ENCODE data around the gene SLC9A3.

DNA sequence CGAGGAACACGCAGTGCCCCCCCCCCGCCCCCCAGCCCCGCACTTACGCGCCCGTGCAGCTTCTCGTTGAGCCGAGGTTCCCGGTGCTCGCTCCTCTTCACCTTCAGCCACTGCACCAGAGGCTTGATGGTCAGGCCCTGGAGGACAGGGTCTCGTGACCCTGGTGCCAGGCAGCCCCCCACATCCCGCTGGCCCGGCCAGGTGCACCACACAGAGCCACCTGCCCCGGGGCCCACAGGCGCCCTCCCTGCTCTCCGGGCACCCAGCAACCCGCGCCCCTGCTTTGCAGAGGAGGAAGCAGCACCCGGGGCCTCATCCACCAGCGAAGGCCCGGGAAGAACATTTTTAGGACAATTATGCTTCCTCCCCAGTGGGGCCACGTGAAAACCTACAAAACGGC lies 42.2 kb downstream of the SLC9A3 start:
- TF ChIP-seq, protein P1, sequence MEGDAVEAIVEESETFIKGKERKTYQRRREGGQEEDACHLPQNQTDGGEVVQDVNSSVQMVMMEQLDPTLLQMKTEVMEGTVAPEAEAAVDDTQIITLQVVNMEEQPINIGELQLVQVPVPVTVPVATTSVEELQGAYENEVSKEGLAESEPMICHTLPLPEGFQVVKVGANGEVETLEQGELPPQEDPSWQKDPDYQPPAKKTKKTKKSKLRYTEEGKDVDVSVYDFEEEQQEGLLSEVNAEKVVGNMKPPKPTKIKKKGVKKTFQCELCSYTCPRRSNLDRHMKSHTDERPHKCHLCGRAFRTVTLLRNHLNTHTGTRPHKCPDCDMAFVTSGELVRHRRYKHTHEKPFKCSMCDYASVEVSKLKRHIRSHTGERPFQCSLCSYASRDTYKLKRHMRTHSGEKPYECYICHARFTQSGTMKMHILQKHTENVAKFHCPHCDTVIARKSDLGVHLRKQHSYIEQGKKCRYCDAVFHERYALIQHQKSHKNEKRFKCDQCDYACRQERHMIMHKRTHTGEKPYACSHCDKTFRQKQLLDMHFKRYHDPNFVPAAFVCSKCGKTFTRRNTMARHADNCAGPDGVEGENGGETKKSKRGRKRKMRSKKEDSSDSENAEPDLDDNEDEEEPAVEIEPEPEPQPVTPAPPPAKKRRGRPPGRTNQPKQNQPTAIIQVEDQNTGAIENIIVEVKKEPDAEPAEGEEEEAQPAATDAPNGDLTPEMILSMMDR (IDR thresholded peaks at IDR 0.05; ENCODE audit: low read length) = no peak
- TF ChIP-seq EZH2 (IDR thresholded peaks at IDR 0.05; ENCODE audit: borderline replicate concordance, low read length) = no peak
